Stimulated activated CD4-positive, alpha-beta T cell treated with anti-CD3 and anti-CD28 coated beads, Interleukin-4, amount 100 ng/mL, for 4 hours (primary cell): ENCODE data around the gene YPEL4.
A peak's percentile ranks its signal among the peaks of the same experiment; 100 is the strongest.

Experiments
- DNase-seq, 2 experiments: peaks; one replicate each; pipeline ENCODE4 v3.0.0-alpha.2; 2020

The YPEL4 gene

DNA sequence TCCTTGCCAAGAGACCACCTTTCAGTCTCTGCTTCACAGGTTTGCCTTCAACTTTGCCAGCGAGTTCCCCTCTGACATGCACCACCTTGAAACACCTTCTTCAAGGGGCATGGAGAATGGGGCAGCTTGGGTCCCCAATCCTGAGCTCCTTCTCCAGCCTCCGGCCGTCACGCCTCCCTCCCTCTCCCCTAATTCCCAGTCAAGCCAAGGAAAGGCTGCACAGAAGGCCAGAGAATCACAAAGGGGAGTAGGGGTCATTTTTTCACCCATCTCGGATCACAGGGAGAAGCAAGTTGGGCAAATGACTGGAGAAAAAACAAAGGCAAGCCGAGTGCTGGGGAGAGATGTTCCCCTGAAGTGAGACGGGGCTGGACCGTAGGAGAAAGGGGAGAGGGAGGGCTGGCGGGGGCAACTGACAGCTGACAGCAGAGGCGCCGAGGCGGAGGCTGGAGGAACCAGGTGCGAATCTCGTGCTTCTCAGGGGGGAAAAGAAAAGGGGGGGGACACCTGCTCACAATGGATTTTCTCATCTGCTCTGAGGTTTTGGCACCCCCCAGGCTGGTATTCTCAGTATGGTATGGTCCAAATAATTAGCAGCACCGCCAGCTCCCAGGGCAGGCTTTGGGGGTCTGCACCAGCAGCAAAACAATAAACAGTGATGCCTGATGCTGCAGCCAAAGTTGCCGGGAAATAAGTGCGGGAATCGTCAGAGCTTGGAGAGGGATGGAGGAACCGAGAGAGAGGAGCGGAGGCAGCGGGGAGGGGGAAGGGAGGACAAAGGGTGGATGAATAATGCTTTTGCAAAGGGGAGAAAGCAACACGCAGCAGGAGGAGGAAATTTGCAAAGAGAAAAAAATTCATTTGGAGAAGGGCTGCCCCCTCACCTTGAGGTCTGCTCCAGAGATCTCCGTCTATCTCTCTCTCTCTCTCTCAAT, 644 bp downstream of the YPEL4 start:
- DNase-seq: no peak

DNA sequence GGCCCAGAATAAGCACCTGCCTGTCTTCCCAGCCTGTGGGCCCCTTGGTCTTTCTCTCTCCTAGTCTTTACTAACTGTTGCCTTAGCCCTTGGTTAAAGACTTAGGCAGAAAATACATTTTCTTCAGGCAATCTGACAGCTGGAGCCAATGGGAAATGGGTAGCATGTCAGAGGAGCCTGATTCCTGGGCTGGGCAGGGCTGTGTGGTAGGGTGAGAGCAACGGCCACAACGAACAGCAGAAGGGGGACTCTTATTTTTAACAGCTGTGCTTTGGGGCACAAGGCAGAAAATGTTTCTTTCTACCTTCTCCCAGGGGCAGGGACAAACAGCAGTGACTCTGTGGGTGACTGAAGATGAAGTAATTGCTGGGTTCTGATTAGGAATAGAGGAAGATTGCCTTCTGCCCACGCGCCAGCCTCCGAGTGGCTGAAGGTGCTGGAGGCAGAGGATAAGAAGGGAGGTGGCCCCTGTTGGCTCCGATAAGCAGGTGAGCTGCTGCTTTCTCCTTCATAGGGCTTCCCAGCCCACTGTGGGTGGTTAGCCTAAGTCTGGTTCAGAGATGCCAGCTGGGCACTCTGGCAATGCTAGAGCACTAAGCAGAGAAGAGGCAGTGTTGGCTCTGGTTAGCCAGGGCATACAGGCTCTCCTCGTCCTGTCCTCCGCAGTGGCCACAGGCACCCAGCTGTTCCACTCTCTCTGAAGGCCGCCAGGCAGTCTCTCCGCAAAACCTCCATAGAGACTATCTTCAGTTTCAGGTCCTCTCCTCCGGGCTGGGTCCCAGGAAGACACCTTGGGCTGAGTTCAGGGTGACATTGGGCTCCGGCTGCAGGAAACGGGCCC, 1.5 kb downstream of the YPEL4 start:
- DNase-seq: no peak

GRCh38 chr11:57647372-57647771, 2.3 kb downstream of the YPEL4 start:
- DNase-seq: no peak

DNA sequence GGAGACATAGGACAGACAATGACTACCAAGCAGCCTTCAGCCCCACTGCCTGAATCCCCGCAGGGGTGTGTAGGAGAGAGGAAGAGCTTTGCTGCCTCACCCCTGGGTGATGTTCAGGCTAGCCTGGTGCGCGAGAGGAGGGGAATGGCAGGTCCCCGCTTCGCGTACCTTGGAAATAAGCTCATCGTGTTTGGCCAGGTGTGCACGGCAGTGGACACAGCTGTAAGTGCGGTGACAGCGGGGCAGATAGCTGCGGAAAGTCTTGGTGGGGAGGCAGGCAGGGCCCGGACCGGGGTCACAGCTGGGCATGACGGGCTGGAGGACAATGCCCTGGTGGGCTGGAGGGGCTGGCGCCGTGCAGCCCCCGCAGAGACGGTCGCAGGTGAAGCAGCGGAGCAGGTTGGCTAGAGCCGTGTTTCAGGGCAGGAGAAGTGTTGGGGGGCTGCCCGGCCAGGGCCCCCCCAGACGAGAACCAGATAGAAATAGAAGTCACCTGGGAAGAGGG, 2.9 kb downstream of the YPEL4 start:
- DNase-seq: no peak

DNA sequence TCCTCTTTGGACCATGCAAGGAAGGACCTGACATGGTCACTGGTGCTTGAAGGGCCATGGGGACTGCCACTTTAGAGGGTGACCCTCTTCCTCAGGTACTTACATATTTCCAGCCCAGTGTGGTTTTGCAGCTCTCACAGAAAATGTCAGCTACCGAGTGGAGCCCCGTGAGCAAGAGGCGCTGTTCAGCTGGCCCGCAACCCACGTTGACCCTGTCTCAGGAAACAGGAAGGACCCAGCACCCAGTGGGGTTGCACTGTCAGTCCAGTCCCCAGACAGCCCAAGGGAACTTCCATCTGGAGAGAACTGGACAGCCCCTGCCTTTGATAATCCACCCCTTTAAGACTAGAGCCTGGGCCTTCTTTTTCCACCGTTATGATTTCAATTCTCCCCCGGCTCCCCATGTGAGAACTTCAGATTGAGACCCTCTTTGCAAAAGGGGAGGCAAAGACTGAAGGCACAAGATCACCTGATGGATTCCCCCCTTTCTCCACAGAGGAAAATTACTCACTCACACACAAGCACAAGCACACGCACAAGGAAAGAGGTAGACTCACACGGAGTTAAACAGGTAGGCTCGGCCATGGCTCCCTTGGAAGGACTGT, 3.4 kb downstream of the YPEL4 start:
- no peak for DNase-seq

DNA sequence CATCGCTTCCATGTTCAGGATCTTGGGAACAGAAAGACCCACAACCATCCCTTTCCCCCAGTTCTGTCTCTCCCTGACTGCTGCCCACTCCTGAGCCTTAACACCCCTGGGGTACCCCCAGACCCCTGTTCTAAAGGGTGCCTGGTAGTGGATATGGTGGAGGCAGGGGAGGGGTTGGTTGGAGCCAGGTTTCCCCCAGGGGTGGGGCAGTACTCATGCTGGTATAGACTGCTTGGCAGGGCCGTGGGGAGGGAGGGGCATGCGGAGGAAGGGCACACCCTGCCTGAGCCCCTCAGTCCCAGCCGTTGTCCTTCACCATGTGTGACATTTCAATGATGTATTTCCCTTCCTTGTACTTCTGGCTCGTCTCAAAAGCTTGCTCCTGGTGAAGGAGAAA, 4.0 kb downstream of the YPEL4 start:
- no peak for DNase-seq

DNA sequence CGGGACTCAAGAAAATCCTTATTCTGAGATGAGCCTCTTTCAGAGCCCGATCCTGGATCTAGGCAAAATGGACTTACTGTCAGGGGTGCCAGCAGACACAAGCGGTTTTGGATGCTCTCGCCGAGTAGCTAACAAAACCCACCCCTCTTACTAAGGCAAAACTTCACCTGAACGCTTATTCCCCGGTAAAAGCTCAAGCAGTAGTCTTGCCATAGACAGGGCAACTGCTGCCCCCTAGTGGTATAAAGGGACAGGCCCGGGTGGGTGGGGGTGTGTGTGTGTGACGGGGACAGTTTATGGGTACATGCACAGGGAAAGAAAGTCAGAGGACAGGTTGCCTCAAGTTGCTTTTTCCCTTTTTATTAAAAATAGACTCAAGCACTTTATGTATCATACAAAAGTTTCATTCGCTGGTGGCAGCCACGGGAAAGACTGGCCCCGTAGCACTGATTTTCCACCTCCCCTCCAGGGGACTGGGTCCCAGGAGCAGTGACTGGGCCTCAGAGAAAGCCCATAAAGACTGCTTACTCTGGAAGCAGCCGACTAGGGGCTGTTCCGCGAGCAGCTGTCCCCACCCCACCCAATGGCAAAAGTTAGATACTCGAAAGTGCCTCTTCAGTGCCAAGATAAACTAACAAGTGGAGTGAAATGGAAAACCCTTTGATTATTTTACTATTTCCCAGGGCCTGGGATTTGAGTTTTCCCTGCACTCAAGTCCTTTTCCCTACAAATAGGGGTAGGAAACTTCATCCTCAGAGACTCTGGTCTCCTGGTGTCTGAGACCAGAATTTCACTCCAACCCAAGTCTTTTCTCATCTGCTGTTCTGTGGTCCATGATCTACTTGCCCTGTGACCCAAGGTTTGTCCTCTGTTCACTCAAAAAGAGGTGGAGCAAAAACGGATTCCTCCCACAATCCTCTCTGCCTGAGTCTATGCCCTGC, 4.7 kb downstream of the YPEL4 start:
- peak; percentile 77 to 82 for DNase-seq

DNA sequence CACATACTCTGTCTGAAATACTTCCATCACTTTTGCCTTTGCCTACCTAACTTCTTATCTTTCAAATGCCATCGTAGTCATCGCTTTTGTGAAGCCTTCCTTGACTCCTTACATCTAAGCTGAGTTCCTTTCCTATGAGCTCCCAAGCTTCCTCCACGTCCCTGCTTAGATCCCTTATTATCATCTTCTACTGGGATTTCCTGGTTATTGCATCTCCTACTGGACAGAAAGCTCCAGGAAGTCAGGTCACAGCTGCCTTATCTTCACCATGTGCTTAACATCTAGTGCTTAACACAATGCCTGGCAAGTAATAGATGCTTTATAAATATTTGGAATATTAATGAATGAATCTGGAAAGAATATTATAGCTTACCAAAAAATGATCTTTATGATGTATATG, 5.9 kb downstream of the YPEL4 start:
- no peak for DNase-seq

GRCh38 chr11:57641011-57641807, 8.5 kb downstream of the YPEL4 start:
- DNase-seq: no peak

- DNase-seq: no peak
Measured at GRCh38 chr11:57640068-57640800, 9.5 kb downstream of the YPEL4 start.

- no peak for DNase-seq
Measured at GRCh38 chr11:57639321-57640067, 10.2 kb downstream of the YPEL4 start.

DNA sequence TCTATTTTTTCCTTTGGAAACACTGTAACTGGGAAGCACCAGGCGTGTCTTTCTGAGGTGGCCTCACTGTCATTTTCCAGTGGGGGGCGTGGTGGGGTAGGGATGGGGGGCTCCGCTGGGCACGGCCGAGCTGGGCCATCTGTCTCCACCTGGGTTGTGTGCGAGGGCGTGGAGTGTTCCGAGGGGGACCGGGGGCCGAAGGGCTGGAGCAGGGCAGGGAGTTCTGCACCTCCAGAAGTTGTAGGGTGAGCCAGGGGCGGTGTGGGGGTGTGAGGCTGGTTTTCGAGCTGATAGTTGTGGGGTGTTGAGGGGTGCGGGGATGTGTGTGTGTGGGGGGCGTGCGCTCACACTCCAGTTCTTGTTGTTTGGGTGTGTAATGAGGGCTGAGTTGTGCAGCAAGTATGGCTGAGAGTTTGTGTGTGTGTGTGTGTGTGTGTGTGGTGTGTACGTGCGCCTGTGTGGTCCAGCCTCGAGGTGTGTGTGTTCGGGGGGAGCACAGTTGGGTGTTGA, 10.8 kb downstream of the YPEL4 start:
- no peak for DNase-seq

DNA sequence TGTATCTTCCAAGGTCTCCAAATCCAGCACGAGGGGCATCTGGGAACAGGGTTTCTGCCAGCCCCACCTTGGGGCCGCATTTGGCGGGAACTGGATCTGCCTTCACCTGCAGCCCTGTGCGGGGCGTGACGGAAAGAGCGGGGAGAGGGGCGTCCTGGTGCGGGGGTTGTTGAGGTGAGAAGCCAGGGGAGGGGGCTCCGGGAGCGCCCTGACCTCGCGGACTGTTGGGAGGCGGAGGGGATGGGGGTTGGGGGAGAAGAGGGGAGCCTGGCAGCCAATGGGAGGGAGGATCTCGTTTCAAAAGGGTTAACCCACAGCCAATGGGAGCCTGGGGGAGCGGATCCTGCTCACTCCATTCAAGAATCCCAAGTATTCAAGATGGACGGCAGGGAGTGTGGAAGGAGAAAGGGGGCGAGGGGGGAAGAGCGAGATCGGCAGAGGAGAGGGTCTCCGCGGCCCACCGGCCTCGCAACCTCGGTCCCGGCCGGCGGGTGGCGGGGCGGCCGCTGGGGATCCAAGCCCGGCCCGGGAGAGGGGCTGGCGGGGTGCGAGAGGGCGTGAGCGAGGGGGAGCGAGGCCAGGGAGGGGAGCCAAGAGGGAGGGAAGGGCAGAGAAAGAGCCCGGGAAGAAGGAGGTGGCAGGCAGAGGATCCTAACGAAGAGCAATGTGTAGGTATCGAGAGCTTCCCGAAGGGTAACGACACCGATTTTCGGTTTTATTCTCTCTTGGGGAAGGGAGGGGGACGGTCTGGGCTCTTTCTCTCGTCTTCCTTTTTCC, 11.5 kb downstream of the YPEL4 start:
- DNase-seq: no peak

DNA sequence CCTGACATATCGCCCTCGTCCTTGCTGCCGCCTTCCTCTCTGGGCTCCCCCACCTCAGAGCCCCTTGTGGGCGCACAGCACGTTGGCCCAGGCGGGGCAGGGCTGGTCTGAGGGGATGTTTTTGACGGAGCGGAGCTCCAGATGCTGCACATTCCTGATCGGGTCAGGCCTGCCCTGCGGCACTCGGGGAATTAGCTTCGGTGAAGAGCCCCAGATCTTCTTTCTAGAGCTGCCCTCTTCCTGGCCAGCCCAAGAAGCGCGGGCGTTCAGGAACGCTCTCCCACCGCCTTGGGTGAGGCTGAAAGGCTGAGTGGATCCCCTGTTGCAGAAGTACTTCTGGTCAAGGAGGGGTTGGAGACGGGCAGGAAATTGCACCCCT, 12.1 kb downstream of the YPEL4 start:
- no peak for DNase-seq

DNA sequence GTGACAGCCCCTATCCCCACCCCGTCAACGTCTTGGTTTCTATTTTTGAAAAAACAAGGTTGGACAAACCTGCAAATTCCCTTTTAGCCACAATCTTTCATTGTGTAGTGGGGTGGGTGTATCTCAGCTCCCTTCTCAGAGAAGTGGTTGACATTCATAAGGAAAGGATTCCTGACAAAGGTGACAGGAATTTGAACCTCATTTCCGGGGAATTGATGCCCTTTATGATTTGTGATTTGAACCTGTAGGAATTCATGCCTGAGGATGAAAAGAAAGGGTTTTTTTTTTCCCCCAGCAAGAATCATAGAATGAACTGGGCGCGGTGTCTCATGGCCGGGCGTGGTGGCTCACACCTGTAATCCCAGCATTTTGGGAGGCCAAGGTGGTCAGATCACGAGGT, 14.5 kb downstream of the YPEL4 start:
- DNase-seq: no peak

DNA sequence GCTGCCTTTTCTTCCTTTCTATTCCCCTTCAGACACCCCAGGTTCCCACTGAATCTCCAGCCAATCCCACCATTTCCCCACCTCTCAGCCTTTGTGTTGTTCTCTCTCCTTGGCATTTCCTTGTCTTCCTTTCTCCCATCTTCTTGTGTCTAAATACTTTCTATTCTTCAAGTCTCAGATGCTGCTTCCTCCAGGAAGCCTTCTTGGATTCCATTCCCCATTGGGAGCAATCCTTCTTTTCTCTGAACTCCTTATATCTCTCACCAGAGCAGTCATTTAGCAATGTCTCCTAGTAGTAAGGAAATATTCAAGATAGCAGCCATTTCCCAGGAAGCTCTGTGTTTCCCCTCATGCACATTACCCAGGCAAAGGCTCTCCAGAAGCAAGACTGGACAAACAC, 15.4 kb downstream of the YPEL4 start:
- no peak for DNase-seq

DNA sequence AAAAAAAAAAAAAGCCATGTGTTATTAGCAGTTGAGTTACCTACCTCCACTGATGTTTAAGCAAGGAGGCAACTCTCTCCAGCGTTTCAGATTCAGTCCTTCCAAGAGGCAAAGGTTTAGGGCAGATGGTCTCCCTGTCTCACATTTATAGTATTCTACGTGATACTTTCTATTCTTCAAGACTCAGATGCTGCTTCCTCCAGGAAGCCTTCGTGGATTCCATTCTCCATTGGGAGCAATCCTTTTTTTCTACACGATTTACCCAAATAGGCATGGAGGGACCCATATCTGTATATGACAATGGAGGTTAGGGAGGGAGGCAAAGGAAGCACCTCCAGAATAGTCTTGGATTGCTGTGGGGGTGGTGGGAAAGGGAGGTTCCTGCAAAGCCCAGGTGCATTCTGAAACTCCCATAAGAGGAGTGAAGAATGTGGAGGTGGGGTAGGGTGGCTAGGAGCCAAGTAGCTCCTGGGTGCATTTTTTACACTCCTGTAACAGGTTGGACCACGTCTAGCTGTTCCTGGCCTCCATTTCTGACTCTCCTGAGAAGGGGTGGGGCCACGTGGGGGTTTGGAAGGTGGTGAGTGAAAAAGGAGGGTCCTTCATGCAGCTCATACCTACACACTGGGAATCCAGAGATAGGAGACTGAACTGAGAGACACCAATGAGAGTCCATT, 16.2 kb downstream of the YPEL4 start:
- DNase-seq: no peak

DNA sequence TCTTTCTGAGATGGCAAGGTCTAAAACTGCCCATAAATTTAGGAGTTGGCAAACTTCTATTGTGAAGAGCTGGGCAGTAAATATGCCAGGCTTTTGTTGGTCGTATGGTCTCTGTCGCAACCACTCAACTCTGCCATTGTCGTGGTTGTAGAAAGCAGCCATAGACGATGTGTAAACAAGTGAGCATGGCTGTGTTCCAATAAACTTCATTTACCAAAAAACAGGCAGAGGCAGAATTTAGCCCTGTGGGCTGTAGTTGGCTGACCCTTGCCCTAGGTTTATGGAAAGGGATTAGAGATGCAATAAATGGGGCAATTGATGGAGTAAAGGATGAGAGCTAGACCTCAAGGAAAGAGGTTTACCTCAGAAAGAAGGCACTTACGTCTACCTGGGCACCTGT, 17.6 kb downstream of the YPEL4 start:
- DNase-seq: no peak
